HPDE6-E6E7 (cell line): ENCODE results near the gene CHRM4.

Experiments used
- DNase-seq: peaks from one replicate; pipeline ENCODE4 v3.0.0; 2011; ENCODE audit warnings: missing footprints; ENCODE audit errors: extremely low spot score

Gene CHRM4

GRCh38 chr11:46367244-46367915 is 24.2 kb downstream of the CHRM4 start:
- DNase-seq = no peak

GRCh38 chr11:46366661-46367161 is 24.9 kb downstream of the CHRM4 start:
- DNase-seq = no peak

- no peak for DNase-seq
Measured at GRCh38 chr11:46366260-46366659, 25.3 kb downstream of the CHRM4 start.

- DNase-seq = no peak
Measured at GRCh38 chr11:46364791-46365190, 26.8 kb downstream of the CHRM4 start.

GRCh38 chr11:46364056-46364455 is 27.5 kb downstream of the CHRM4 start:
- DNase-seq = no peak

- DNase-seq = peak; percentile 84
Measured at GRCh38 chr11:46363455-46364005, 28.0 kb downstream of the CHRM4 start.

GRCh38 chr11:46363031-46363407 is 28.6 kb downstream of the CHRM4 start:
- DNase-seq = peak; percentile 81

- no peak for DNase-seq
Measured at GRCh38 chr11:46362156-46363030, 29.2 kb downstream of the CHRM4 start.

- DNase-seq = no peak
Measured at GRCh38 chr11:46361283-46362155, 30.1 kb downstream of the CHRM4 start.

- DNase-seq = no peak
Measured at GRCh38 chr11:46360878-46361277, 30.7 kb downstream of the CHRM4 start.

- no peak for DNase-seq
Measured at GRCh38 chr11:46359953-46360352, 31.6 kb downstream of the CHRM4 start.

GRCh38 chr11:46357483-46357936 is 34.1 kb downstream of the CHRM4 start:
- DNase-seq = no peak

GRCh38 chr11:46356924-46357482 is 34.6 kb downstream of the CHRM4 start:
- DNase-seq = no peak

- no peak for DNase-seq
Measured at GRCh38 chr11:46353698-46354097, 37.9 kb downstream of the CHRM4 start.

GRCh38 chr11:46352063-46352841 is 39.3 kb downstream of the CHRM4 start:
- no peak for DNase-seq

GRCh38 chr11:46351606-46352005 is 40.0 kb downstream of the CHRM4 start:
- no peak for DNase-seq

- no peak for DNase-seq
Measured at GRCh38 chr11:46351148-46351547, 40.4 kb downstream of the CHRM4 start.

GRCh38 chr11:46350695-46351094 is 40.9 kb downstream of the CHRM4 start:
- no peak for DNase-seq

GRCh38 chr11:46348566-46349401 is 42.8 kb downstream of the CHRM4 start:
- DNase-seq = no peak
